Epithelial cell of esophagus (primary cell): ENCODE data around the gene NRXN3.
"Not testable (repeated sequence)": the region's sequence is repeated elsewhere in the genome, so short reads cannot be mapped to it uniquely, and the experiment has no call there.

Source experiments
- DNase-seq: peaks from one replicate; pipeline ENCODE4 v3.0.0; 2010; ENCODE audit warnings: low read depth
- H3K4me3 ChIP-seq: 2 replicates; pipeline ENCODE4 v1.5.1; 2011; ENCODE audit warnings: mild to moderate bottlenecking, low read length, control low read depth
- CTCF ChIP-seq: IDR thresholded peaks from 2 replicates; pipeline ENCODE4 v1.5.1; 2011; ENCODE audit warnings: low read depth, mild to moderate bottlenecking, low read length, control low read depth, inconsistent platforms; ENCODE audit not compliant: insufficient read depth; ENCODE audit errors: missing control alignments

Gene NRXN3

DNA sequence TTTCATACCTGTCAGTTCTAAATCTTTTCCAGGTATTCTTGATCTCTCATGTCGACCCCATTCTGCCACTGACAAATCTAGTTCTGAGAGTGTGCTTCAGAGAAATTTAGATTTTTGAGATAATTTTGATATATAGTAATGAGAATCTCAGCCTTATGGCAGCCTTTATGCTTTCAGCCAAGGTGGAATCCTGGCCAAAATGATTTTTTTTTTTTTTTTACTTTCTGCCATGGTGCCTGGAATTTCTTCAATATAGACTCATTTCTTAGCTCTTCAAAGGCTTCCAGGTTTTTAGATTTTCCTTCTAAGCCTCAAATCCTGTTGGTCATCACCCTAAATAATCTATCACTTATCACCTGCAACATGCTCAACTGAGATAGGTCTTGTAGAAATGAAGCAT, 926.6 kb downstream of the NRXN3 start:
- no peak for DNase-seq
- TF ChIP-seq CTCF, result no peak
- no peak overlapping the region for H3K4me3 ChIP-seq

DNA sequence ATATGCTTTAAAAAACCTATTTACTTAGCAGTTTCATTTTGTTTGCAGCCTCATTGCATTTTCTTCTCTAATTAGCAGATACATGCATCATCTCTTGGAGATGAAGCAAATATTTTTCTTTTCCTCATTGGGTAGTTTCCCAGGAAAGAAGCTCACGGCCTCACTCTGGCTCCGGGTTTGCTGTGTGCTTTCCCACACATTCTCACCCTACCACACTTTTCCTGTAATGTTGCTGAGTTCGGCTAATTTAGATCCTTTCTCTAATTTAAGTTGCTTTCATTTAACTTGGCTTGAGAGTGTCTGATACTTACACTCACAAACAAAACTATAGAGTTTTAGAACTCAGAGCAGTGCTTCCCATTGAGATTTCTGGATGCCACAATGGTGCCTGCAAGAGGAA, 928.2 kb downstream of the NRXN3 start:
- no peak overlapping the region for H3K4me3 ChIP-seq
- TF ChIP-seq CTCF, result no peak
- DNase-seq, result no peak

DNA sequence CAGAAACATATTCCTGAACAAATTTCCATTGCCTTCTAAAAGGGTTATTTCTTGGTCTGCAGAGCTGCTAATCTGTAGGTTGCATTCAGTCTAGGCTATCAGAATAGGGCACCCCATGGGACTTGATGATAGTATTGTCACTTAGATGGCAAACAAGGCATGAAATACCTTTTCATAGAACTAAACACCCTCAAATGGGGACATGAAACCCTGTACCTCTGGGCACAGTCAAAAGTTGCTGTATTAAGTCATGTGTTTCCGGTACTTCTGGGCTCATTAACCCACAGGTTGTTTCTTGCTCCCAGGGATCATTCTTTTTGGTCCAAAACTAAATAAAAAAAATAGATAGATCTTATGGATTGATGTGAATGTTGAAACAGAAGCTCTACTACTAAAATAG, 930.4 kb downstream of the NRXN3 start:
- no peak for TF ChIP-seq CTCF
- no peak for DNase-seq
- H3K4me3 ChIP-seq, result no peak overlapping the region

- no peak for TF ChIP-seq CTCF
- H3K4me3 ChIP-seq, result no peak overlapping the region
- no peak for DNase-seq
Measured at GRCh38 chr14:79101388-79101787, 931.2 kb downstream of the NRXN3 start.

DNA sequence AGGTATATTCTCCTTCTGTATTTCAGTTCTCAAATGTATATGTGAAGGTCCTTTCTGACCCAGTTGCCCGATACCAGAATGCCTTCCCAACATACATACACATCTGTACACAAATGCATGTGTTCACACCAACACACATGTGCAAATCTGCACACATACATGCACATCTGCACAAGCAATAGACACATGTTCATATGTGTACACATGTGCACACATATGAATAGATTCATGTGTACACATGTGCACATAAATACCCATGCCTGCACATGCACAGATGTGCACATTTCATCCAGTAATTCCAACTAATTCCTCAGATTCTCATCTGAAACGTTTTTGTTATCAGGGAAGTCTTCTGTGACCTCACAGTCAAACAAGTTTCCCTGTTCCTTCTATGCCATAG, 933.6 kb downstream of the NRXN3 start:
- no peak for TF ChIP-seq CTCF
- DNase-seq, result no peak

GRCh38 chr14:79110564-79110963, 940.4 kb downstream of the NRXN3 start:
- not testable (repeated sequence) for DNase-seq

More for the DNA sequence above, 933.6 kb downstream of the NRXN3 start:
- H3K4me3 ChIP-seq, result no peak overlapping the region

GRCh38 chr14:79111987-79112501, 941.9 kb downstream of the NRXN3 start:
- H3K4me3 ChIP-seq, result no peak overlapping the region
- DNase-seq, result no peak
- no peak for TF ChIP-seq CTCF

More at GRCh38 chr14:79110564-79110963, 940.4 kb downstream of the NRXN3 start:
- H3K4me3 ChIP-seq, result not testable (repeated sequence)
